ENCODE measurements around the gene TMEM26.

Gene TMEM26

GRCh38 chr10:61477451-61477850 lies 24.3 kb upstream of the TMEM26 start:
- TF ChIP-seq ZNF70 (CRISPR knock-in tag; IDR thresholded peaks at IDR 0.05): no peak
- no peak for TF ChIP-seq POU6F1 (CRISPR knock-in tag; IDR thresholded peaks at IDR 0.05; ENCODE audit: borderline replicate concordance, low read depth)
- TF ChIP-seq OSR1 (CRISPR knock-in tag; IDR thresholded peaks at IDR 0.05): no peak
- TF ChIP-seq ZC3H10 (CRISPR knock-in tag; IDR thresholded peaks at IDR 0.05): no peak
- no peak for TF ChIP-seq RARB (CRISPR knock-in tag; IDR thresholded peaks at IDR 0.05)
- no peak for TF ChIP-seq TCF4 (CRISPR knock-in tag; IDR thresholded peaks at IDR 0.05; ENCODE audit: borderline replicate concordance)
- TF ChIP-seq SNAI2 (CRISPR knock-in tag; IDR thresholded peaks at IDR 0.05): no peak
- no peak for TF ChIP-seq ZNF8 (CRISPR knock-in tag; IDR thresholded peaks at IDR 0.05)
- TF ChIP-seq CREB5 (CRISPR knock-in tag; IDR thresholded peaks at IDR 0.05; ENCODE audit: low read depth): no peak
- ATAC-seq: no peak

GRCh38 chr10:61476529-61476928 lies 23.3 kb upstream of the TMEM26 start:
- TF ChIP-seq CSDC2 (CRISPR knock-in tag; IDR thresholded peaks at IDR 0.05) (no peak), POU6F1 (CRISPR knock-in tag; IDR thresholded peaks at IDR 0.05; ENCODE audit: borderline replicate concordance, low read depth) (no peak), ZNF8 (CRISPR knock-in tag; IDR thresholded peaks at IDR 0.05) (no peak), BACH2 (CRISPR knock-in tag; IDR thresholded peaks at IDR 0.05; ENCODE audit: borderline replicate concordance) (no peak), SNAI2 (CRISPR knock-in tag; IDR thresholded peaks at IDR 0.05) (no peak), ISL1 (CRISPR knock-in tag; IDR thresholded peaks at IDR 0.05) (no peak), CREB5 (CRISPR knock-in tag; IDR thresholded peaks at IDR 0.05; ENCODE audit: low read depth) (no peak), ZFP3 (CRISPR knock-in tag; IDR thresholded peaks at IDR 0.05) (no peak), RARB (CRISPR knock-in tag; IDR thresholded peaks at IDR 0.05) (no peak)
- no peak for ATAC-seq

- ATAC-seq: peak; percentile 44; the same call in 1 of the 3 replicates
- no peak for TF ChIP-seq POU6F1 (CRISPR knock-in tag; IDR thresholded peaks at IDR 0.05; ENCODE audit: borderline replicate concordance, low read depth)
- TF ChIP-seq TSHZ2 (CRISPR knock-in tag; IDR thresholded peaks at IDR 0.05): 0 out of 2 replicates have a peak, but pooled peaks have one; percentile 39
- no peak for TF ChIP-seq OSR1 (CRISPR knock-in tag; IDR thresholded peaks at IDR 0.05)
- TF ChIP-seq PATZ1 (CRISPR knock-in tag; IDR thresholded peaks at IDR 0.05; ENCODE audit: borderline replicate concordance): no peak
These were observed 22.3 kb upstream of the TMEM26 start for GRCh38 chr10:61475449-61475873.
